PFSK-1 (cell line): ENCODE measurements around the gene SLC5A3.

Experiments
- FOXP2 ChIP-seq: optimal IDR thresholded peaks from 2 replicates; pipeline ENCODE3; 2011; ENCODE audit warnings: borderline replicate concordance, control low read depth, inconsistent platforms; ENCODE audit not compliant: insufficient read depth; ENCODE audit errors: extremely low read length, extremely low read depth
- POLR2AphosphoS5 ChIP-seq: IDR thresholded peaks from 2 replicates; pipeline ENCODE4 v1.6.1; 2012; ENCODE audit warnings: low read depth, mild to moderate bottlenecking, control low read depth, low read length, moderate library complexity
- REST ChIP-seq, 2 experiments: IDR thresholded peaks; 2 replicates each; pipeline versions ENCODE4 v1.6.1 to v1.8.0; 2011 to 2012; ENCODE audit warnings: low read depth in 2 of 2, low read length in 2 of 2, control low read depth in 1 of 2, inconsistent platforms in 1 of 2, mild to moderate bottlenecking in 1 of 2, moderate library complexity in 1 of 2; ENCODE audit not compliant: insufficient read depth in 1 of 2
- SIN3A ChIP-seq: IDR thresholded peaks from 2 replicates; pipeline ENCODE4 v1.6.1; 2012; ENCODE audit warnings: mild to moderate bottlenecking, low read length, moderate library complexity, borderline replicate concordance; ENCODE audit not compliant: insufficient read depth
- TAF1 ChIP-seq: IDR thresholded peaks from 2 replicates; pipeline ENCODE4 v1.6.1; 2012; ENCODE audit warnings: low read length, control low read depth, borderline replicate concordance; ENCODE audit not compliant: insufficient read depth

DNA sequence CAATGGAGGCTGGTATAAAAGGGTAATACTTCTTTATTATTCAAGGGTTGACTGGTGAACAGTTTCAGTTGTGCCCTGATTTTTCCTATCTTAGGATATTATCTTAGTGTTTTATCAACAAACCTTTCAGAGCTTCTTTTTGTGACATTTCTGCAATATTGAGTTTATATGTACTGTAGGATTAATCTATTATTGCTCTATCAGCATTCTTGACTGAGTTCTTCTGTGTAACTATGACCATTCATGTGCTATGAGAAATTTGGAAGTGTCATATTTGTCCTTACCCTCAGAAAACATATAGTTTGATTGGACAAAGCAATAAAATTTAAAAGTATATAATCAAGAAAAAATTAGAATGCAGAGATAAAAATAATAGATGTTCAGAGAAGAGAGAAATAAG, 25.5 kb upstream of the SLC5A3 start:
- no peak for TF ChIP-seq FOXP2
- no peak for TF ChIP-seq REST (IDR thresholded peaks at IDR 0.05; ENCODE audit: insufficient read depth in 1 of 2, low read depth in 2 of 2, low read length in 2 of 2)
- TF ChIP-seq TAF1: no peak
- no peak for TF ChIP-seq POLR2AphosphoS5
- TF ChIP-seq SIN3A: no peak
